Upper lobe of right lung (tissue), 1 donor: ENCODE results near the gene UQCC2. TPM values are rescaled to one million over a fixed set of nuclear protein-coding genes. Genes with fewer than 3 reads are reported as not detected.

Experiments used
- ATAC-seq: fragments of 200-7000 bp; cut with Tn5 transposase; one replicate; pipeline ENCODE4 v1.9.1; 2020; ENCODE audit warnings: mild to moderate bottlenecking, moderate library complexity
- DNase-seq: peaks from one replicate; pipeline ENCODE4 v3.0.0-alpha.2; 2020
- H3K27ac ChIP-seq: fragments of 200-600 bp; one replicate; pipeline ENCODE4 v1.8.0; 2022
- H3K27me3 ChIP-seq: fragments of 200-600 bp; one replicate; pipeline ENCODE4 v1.8.0; 2022; ENCODE audit warnings: mild to moderate bottlenecking
- H3K36me3 ChIP-seq: fragments of 200-600 bp; one replicate; pipeline ENCODE4 v1.8.0; 2022
- H3K4me1 ChIP-seq: fragments of 200-600 bp; one replicate; pipeline ENCODE4 v1.8.0; 2022
- H3K4me3 ChIP-seq: fragments of 200-600 bp; one replicate; pipeline ENCODE4 v1.8.0; 2022; ENCODE audit warnings: mild to moderate bottlenecking
- H3K9me3 ChIP-seq: fragments of 200-600 bp; one replicate; pipeline ENCODE4 v1.8.0; 2022
- CTCF ChIP-seq: fragments of 200-600 bp; IDR thresholded peaks from one replicate; pipeline ENCODE4 v1.8.0; 2022; ENCODE audit warnings: antibody characterized with exemption
- intact Hi-C: fragments of 100-400 bp; cut with DNase I; formaldehyde crosslinking; loops from one replicate; pipeline ENCODE4 v1.11.0; 2022
- total RNA-seq: library from RNA; stranded (reverse); fragmentation: NEBNext Ultra II Directional; extraction: Animal tissue kit (Norgen Biotek cat#: 25700); gene quantifications from one replicate; pipeline ENCODE4 v1.2.1, GENCODE V29; 2021
- donor health status: DM: no; HTN: yes; CAD: no; lungs with severe emphysema.

The UQCC2 gene
- total RNA-seq, 1 donor from 2014 or later: 40.6 TPM

DNA sequence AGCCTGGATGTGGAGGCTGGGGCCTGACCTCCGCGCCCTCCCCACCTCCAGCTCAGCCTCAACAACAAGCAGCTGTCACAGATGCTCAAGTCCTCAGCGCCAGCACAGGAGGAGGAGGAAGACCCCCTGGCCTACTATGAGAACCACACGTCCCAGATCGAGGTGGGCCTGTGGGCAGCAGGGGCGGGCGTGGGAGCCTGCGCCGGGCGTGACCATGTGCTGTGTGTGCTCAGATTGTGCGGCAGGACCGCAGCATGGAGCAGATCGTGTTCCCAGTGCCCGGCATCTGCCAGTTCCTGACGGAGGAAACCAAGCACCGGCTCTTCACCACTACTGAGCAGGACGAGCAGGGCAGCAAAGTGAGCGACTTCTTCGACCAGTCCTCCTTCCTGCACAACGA lies 23.5 kb downstream of the UQCC2 start:
- intact Hi-C loops: no loop called here
- TF ChIP-seq CTCF: no peak
- ATAC-seq: no peak
- no peaks in the 10 kb centered on the region for H3K9me3 ChIP-seq
- peaks cover 10% of the 10 kb centered on the region for H3K4me1 ChIP-seq
- no peak for DNase-seq
- H3K27ac ChIP-seq: no peak overlapping the region
- no peak overlapping the region for H3K4me3 ChIP-seq
- H3K36me3 ChIP-seq: peaks cover 85% of the 10 kb centered on the region
- H3K27me3 ChIP-seq: no peaks in the 10 kb centered on the region

GRCh38 chr6:33686981-33687975 lies 24.2 kb downstream of the UQCC2 start:
- H3K4me3 ChIP-seq: no peak overlapping the region
- H3K4me1 ChIP-seq: peaks cover 3% of the 10 kb centered on the region
- H3K27me3 ChIP-seq: no peaks in the 10 kb centered on the region
- intact Hi-C loops: no loop called here
- no peak overlapping the region for H3K27ac ChIP-seq
- no peak for TF ChIP-seq CTCF
- H3K36me3 ChIP-seq: peaks cover 85% of the 10 kb centered on the region
- no peak for DNase-seq
- no peaks in the 10 kb centered on the region for H3K9me3 ChIP-seq
- ATAC-seq: no peak

DNA sequence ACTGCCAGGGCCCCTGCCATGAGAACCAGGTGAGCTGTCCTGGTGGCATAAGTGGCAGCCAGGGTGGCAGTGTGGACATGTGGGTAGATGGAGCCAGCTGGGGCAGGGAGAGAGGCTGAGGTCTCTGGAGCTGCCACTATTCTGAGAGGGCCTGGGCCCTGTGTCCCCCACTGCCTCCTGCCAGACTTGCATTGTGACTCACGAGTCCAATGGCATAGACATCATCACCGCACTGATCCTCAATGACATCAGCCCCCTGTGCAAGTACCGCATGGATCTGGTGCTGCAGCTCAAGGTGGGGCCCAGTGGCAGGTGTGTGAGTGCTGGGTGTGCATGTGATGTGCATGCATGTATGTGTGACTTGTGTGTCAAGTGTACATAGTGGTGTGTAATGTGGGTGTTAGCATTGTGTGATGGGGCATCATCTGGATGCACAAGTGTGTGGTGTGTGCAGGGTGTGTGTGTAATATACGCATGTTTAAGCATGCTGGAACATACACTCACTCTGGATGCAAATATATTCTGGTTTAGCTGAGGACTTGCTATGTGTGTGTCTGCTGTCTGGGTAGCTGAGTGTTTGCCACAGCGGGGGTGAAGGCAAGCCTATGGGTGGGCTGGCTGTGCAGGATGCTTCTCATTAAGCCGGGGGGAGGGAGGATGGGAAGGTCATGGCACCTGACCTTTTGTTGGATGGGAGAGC lies 25.1 kb downstream of the UQCC2 start:
- no peak for TF ChIP-seq CTCF
- no peak overlapping the region for H3K4me3 ChIP-seq
- ATAC-seq (no peak), DNase-seq (no peak)
- no peaks in the 10 kb centered on the region for H3K27me3 ChIP-seq
- intact Hi-C loops: no loop called here
- H3K36me3 ChIP-seq: peaks cover 91% of the 10 kb centered on the region
- H3K4me1 ChIP-seq: no peaks in the 10 kb centered on the region
- no peaks in the 10 kb centered on the region for H3K9me3 ChIP-seq
- no peak overlapping the region for H3K27ac ChIP-seq

GRCh38 chr6:33685411-33686224 lies 25.9 kb downstream of the UQCC2 start:
- TF ChIP-seq CTCF: no peak
- Histone ChIP-seq H3K27me3 (no peaks in the 10 kb centered on the region), H3K9me3 (no peaks in the 10 kb centered on the region), H3K36me3 (peaks cover 91% of the 10 kb centered on the region), H3K4me1 (no peaks in the 10 kb centered on the region), H3K4me3 (no peak overlapping the region), H3K27ac (no peak overlapping the region)
- DNase-seq (no peak), ATAC-seq (no peak)
- intact Hi-C loops: no loop called here

GRCh38 chr6:33684983-33685382 lies 26.5 kb downstream of the UQCC2 start:
- TF ChIP-seq CTCF: no peak
- no peak for DNase-seq
- no peaks in the 10 kb centered on the region for H3K9me3 ChIP-seq
- no peak overlapping the region for H3K27ac ChIP-seq
- no peak for ATAC-seq
- no peaks in the 10 kb centered on the region for H3K27me3 ChIP-seq
- no peak overlapping the region for H3K4me3 ChIP-seq
- peaks cover 96% of the 10 kb centered on the region for H3K36me3 ChIP-seq
- no peaks in the 10 kb centered on the region for H3K4me1 ChIP-seq
- intact Hi-C loops: no loop called here
